ENCODE data around the gene CAMTA1.

CAMTA1 gene

DNA sequence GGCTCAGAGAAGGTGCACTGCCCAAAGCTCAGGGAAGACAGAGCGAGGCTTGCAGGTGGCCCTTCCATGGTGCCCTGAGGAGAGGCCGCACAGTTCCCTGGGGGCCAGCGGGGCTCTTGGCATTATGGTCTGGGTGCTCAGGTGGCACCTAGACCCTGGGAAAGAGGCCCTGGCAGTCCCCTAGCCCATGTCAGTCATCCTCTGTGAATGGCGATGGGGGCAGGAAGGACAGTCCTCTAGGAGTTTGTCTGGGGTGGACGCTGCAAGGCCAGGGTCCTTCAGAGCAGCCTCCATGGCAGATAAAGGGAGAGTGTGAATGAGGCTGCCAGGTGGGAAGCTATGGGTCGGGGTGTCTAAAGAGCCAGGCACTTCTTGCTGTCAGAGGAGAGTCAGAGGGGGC is 640.0 kb downstream of the CAMTA1 start:
- TF ChIP-seq, protein P1, sequence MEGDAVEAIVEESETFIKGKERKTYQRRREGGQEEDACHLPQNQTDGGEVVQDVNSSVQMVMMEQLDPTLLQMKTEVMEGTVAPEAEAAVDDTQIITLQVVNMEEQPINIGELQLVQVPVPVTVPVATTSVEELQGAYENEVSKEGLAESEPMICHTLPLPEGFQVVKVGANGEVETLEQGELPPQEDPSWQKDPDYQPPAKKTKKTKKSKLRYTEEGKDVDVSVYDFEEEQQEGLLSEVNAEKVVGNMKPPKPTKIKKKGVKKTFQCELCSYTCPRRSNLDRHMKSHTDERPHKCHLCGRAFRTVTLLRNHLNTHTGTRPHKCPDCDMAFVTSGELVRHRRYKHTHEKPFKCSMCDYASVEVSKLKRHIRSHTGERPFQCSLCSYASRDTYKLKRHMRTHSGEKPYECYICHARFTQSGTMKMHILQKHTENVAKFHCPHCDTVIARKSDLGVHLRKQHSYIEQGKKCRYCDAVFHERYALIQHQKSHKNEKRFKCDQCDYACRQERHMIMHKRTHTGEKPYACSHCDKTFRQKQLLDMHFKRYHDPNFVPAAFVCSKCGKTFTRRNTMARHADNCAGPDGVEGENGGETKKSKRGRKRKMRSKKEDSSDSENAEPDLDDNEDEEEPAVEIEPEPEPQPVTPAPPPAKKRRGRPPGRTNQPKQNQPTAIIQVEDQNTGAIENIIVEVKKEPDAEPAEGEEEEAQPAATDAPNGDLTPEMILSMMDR (conservative IDR thresholded peaks at IDR 0.05; ENCODE audit: control insufficient read depth, insufficient read depth, low read depth, low read length), result no peak
- DNase-seq (ENCODE audit: low read depth), result no peak
- H3K4me3 ChIP-seq (ENCODE audit: control insufficient read depth, low read depth, low read length), result no peak overlapping the region

DNA sequence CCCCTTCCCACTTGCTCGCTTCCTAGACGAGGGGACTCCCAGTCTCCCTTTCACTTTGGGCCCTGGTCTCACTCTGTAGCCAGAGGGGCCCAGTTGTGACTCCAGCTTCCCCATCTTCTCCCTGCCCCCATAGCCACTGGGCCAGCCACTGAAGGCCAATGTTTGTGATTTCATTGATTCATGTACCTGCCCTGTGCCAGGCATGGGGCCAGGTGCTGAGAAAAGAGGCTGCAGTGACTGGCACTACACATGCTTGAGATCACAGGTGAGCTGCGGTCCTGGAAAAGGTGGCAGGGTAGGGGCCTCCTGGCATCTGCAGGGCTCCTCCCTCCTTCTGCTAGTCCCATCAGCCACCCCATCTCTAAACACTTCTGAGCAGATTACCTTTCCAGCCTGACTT is 640.5 kb downstream of the CAMTA1 start:
- TF ChIP-seq, protein P1 (conservative IDR thresholded peaks at IDR 0.05; ENCODE audit: control insufficient read depth, insufficient read depth, low read depth, low read length), result no peak
- no peak overlapping the region for H3K4me3 ChIP-seq (ENCODE audit: control insufficient read depth, low read depth, low read length)
- DNase-seq (ENCODE audit: low read depth), result no peak

DNA sequence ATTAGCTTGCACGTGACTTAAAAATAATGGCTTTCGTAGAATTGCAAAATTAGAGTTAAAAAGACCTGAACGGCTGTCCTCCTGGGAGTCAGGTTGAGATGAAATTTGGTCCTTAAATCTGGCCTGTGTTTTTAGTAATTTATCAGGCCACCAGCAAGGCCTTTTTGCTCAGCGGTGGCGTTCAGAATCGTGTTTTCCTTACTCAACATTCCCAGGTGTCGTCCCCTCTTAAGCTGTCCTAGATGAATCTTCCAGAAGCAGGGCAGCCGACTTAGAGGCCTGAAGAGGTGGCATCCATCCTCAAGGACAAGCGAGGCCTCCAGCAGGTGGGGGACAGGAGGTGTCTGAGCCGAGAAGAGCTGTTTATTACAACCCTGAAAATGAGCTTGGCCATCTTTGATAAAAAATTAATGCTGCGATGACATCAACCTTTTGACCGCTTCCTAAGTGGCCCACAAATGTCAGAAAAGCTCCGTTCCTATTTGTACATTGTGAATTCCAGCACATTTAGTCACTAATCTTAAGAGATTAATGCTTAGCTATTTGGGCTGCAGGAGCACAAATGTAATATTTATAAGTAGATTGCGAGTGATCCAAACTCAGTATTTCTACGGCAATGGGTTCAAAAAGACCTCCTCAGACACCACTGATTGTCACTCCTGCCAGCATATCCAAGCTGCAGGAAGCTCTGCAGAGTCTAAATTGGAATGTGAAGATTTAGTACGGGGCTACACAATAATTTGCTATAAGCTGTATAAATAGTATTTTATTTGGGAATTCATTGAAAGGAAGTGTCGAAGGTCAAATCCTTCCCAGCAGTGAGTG is 641.7 kb downstream of the CAMTA1 start:
- H3K4me3 ChIP-seq (ENCODE audit: control insufficient read depth, low read depth, low read length), result no peak overlapping the region
- TF ChIP-seq, protein P1 (conservative IDR thresholded peaks at IDR 0.05; ENCODE audit: control insufficient read depth, insufficient read depth, low read depth, low read length), result no peak
- no peak for DNase-seq (ENCODE audit: low read depth)

DNA sequence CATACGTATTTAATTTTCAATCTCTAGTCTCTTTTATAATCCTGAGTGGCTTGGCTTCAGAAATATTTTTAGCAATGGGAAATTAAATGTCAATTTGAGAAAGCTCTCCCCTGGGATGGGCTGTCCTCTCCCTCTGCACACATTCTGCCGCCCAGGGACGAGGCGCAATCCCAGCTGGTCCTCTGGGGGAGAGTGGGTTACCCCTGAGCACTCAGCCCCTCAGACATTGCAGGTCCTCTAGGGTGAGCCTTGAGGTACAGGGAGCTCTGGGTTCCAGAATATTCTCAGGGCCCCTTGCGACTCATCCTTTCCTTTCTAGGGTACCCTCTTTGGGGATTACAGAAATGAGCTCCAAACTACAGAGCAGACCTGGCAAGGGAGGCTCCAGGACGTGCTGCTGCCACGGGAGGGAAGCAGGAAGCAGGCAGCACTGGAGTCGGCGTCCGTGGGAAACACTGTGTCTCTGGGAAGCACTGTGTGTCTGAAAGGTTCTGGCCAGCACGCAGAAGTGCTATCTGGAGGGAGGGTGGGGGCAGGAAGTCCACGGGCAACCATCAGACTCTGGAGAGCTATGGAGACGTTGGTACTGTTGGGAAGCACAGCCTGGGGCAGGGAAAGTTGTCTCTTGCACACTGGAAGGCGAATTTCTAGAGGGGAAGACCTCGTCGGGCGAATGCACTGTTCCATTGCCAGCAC is 642.5 kb downstream of the CAMTA1 start:
- DNase-seq (ENCODE audit: low read depth), result no peak
- no peak overlapping the region for H3K4me3 ChIP-seq (ENCODE audit: control insufficient read depth, low read depth, low read length)
- TF ChIP-seq, protein P1 (conservative IDR thresholded peaks at IDR 0.05; ENCODE audit: control insufficient read depth, insufficient read depth, low read depth, low read length), result no peak

DNA sequence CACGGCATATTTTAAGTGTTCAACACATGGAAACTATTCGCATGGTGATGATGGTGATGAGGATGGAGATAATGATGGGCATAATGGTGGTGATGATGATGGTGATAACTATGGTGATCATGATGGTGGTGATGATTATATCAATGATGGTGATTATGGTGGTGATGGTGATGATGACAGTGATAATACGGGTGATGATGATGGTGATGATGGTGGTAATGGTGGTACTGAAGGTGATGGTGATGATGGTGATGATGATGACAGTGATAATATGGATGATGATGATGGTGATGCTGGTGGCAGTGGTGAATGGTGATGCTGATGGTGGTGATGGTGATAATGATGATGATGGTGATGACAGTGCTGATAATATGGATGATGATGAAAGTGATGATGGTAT is 644.0 kb downstream of the CAMTA1 start:
- no peak for DNase-seq (ENCODE audit: low read depth)
- H3K4me3 ChIP-seq (ENCODE audit: control insufficient read depth, low read depth, low read length), result no peak overlapping the region
- TF ChIP-seq, protein P1 (conservative IDR thresholded peaks at IDR 0.05; ENCODE audit: control insufficient read depth, insufficient read depth, low read depth, low read length), result no peak

DNA sequence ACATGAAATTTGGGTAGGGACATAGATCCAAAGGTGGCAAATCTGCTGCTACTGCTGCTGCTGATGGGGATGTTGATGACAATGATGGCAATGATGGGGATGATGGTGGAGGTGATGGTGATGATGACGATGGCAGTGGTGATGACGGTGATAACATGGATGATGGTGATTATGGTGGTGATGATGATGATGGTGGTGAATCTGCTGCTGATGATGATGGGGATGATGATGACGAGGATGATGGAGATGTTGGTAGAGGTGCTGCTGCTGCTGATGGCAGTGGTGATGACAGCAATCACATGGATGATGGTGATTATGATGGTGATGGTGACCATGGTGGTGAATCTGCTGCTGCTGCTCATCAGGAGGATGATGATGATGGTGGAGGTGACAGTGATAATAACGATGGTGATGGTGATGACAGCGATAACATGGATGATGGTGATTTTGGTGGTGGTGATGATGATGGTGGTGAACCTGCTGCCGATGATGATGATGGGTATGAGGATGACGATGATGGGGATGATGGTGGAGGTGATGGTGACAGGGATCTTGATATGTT is 644.9 kb downstream of the CAMTA1 start:
- TF ChIP-seq, protein P1 (conservative IDR thresholded peaks at IDR 0.05; ENCODE audit: control insufficient read depth, insufficient read depth, low read depth, low read length), result no peak
- no peak for DNase-seq (ENCODE audit: low read depth)
- H3K4me3 ChIP-seq (ENCODE audit: control insufficient read depth, low read depth, low read length), result no peak overlapping the region

Measured in fibroblast of mammary gland (primary cell).